ENCODE results near the gene MST1. TPM values are rescaled to one million over a fixed set of nuclear protein-coding genes. Genes with fewer than 3 reads are reported as not detected.

The MST1 gene
- total RNA-seq, 4 donors from 2014 or later, result 12.2 to 116 (median 15.1) TPM

GRCh38 chr3:49648354-49649019 lies 40.8 kb downstream of the MST1 start:
- Histone ChIP-seq H3K4me1 (no peaks in the 10 kb centered on the region), H3K36me3 (no peaks in the 10 kb centered on the region), H3K27ac (no peak overlapping the region), H3K4me3 (no peak overlapping the region), H3K9me3 (no peaks in the 10 kb centered on the region), H3K27me3 (no peaks in the 10 kb centered on the region)
- TF ChIP-seq CTCF (IDR thresholded peaks at IDR 0.05) (no peak), EP300 (IDR thresholded peaks at IDR 0.05; ENCODE audit: low read depth) (no peak), POLR2A (IDR thresholded peaks at IDR 0.05) (no peak), POLR2AphosphoS5 (IDR thresholded peaks at IDR 0.05) (no peak)
- intact Hi-C loops (cut with DNase I; ENCODE audit: low total_unique reads) (no loop called here), in situ Hi-C loops (cut with MboI; ENCODE audit: low pct_ligation_motif_present in 1 of 4, low pct_unique_long_range_greater_than_20kb in 1 of 4, low sequenced_read_pairs in 3 of 4) (no loop called here)
- 70% methylated on average over 3 of the region's 3 CpGs; no CpG with 5 or more reads in 1 of the 2 donors for WGBS, 2 donors (ENCODE audit: low coverage in 1 of 2)
- no peak for DNase-seq

GRCh38 chr3:49647741-49648140 lies 41.5 kb downstream of the MST1 start:
- intact Hi-C loops (cut with DNase I; ENCODE audit: low total_unique reads) (no loop called here), in situ Hi-C loops (cut with MboI; ENCODE audit: low pct_ligation_motif_present in 1 of 4, low pct_unique_long_range_greater_than_20kb in 1 of 4, low sequenced_read_pairs in 3 of 4) (no loop called here)
- Histone ChIP-seq H3K4me1 (no peaks in the 10 kb centered on the region), H3K27ac (no peak overlapping the region), H3K9me3 (no peaks in the 10 kb centered on the region), H3K27me3 (no peaks in the 10 kb centered on the region), H3K36me3 (no peaks in the 10 kb centered on the region), H3K4me3 (no peak overlapping the region)
- WGBS, 2 donors (ENCODE audit: low coverage in 1 of 2), result 60% methylated on average over 2 of the region's 2 CpGs; no CpG with 5 or more reads in 1 of the 2 donors
- no peak for TF ChIP-seq CTCF (IDR thresholded peaks at IDR 0.05)
- TF ChIP-seq POLR2A (IDR thresholded peaks at IDR 0.05), result no peak
- no peak for TF ChIP-seq POLR2AphosphoS5 (IDR thresholded peaks at IDR 0.05)
- TF ChIP-seq EP300 (IDR thresholded peaks at IDR 0.05; ENCODE audit: low read depth), result no peak
- no peak for DNase-seq

GRCh38 chr3:49646236-49646635 lies 43.0 kb downstream of the MST1 start:
- in situ Hi-C loops (cut with MboI; ENCODE audit: low pct_ligation_motif_present in 1 of 4, low pct_unique_long_range_greater_than_20kb in 1 of 4, low sequenced_read_pairs in 3 of 4), result no loop called here
- no peaks in the 10 kb centered on the region for H3K9me3 ChIP-seq
- 73 to 80% methylated on average over 2 to 3 of the region's 3 CpGs for WGBS, 2 donors (ENCODE audit: low coverage in 1 of 2)
- DNase-seq, result no peak
- H3K27me3 ChIP-seq, result no peaks in the 10 kb centered on the region
- no peaks in the 10 kb centered on the region for H3K36me3 ChIP-seq
- TF ChIP-seq CTCF (IDR thresholded peaks at IDR 0.05), result no peak
- TF ChIP-seq POLR2AphosphoS5 (IDR thresholded peaks at IDR 0.05), result no peak
- no peak for TF ChIP-seq POLR2A (IDR thresholded peaks at IDR 0.05)
- TF ChIP-seq EP300 (IDR thresholded peaks at IDR 0.05; ENCODE audit: low read depth), result no peak
- H3K4me1 ChIP-seq, result no peaks in the 10 kb centered on the region
- intact Hi-C loops (cut with DNase I; ENCODE audit: low total_unique reads), result no loop called here
- no peak overlapping the region for H3K4me3 ChIP-seq
- H3K27ac ChIP-seq, result no peak overlapping the region

GRCh38 chr3:49644684-49645083 lies 44.6 kb downstream of the MST1 start:
- TF ChIP-seq POLR2A (IDR thresholded peaks at IDR 0.05) (no peak), EP300 (IDR thresholded peaks at IDR 0.05; ENCODE audit: low read depth) (no peak), CTCF (IDR thresholded peaks at IDR 0.05) (no peak), POLR2AphosphoS5 (IDR thresholded peaks at IDR 0.05) (no peak)
- no peaks in the 10 kb centered on the region for H3K27me3 ChIP-seq
- H3K27ac ChIP-seq, result no peak overlapping the region
- intact Hi-C loops (cut with DNase I; ENCODE audit: low total_unique reads) (no loop called here), in situ Hi-C loops (cut with MboI; ENCODE audit: low pct_ligation_motif_present in 1 of 4, low pct_unique_long_range_greater_than_20kb in 1 of 4, low sequenced_read_pairs in 3 of 4) (no loop called here)
- H3K4me1 ChIP-seq, result no peaks in the 10 kb centered on the region
- H3K9me3 ChIP-seq, result no peaks in the 10 kb centered on the region
- no peak overlapping the region for H3K4me3 ChIP-seq
- 60 to 75% methylated on average over 1 to 8 of the region's 8 CpGs for WGBS, 2 donors (ENCODE audit: low coverage in 1 of 2)
- DNase-seq, result no peak
- no peaks in the 10 kb centered on the region for H3K36me3 ChIP-seq

Data from transverse colon (tissue), 4 donors.